Osteocyte (in vitro differentiated cells): ENCODE data around the gene SEPTIN14. TPM values are rescaled to one million over a fixed set of nuclear protein-coding genes. Genes with fewer than 3 reads are reported as not detected.
A peak's percentile ranks its signal among the peaks of the same experiment; 100 is the strongest.

Experiments used
- DNase-seq: peaks from one replicate; pipeline ENCODE4 v3.0.0; 2021; ENCODE audit warnings: mixed read lengths; ENCODE audit not compliant: unreplicated experiment; ENCODE audit errors: extremely low spot score
- H3K27ac Mint-ChIP-seq: one replicate; pipeline ENCODE4 v1.8.0; 2021; ENCODE audit warnings: mild to moderate bottlenecking, mixed read lengths; ENCODE audit not compliant: unreplicated experiment
- H3K27me3 Mint-ChIP-seq: one replicate; pipeline ENCODE4 v1.8.0; 2021; ENCODE audit warnings: mixed read lengths; ENCODE audit not compliant: unreplicated experiment
- H3K36me3 Mint-ChIP-seq: one replicate; pipeline ENCODE4 v1.8.0; 2021; ENCODE audit warnings: mixed read lengths; ENCODE audit not compliant: unreplicated experiment
- H3K4me1 Mint-ChIP-seq: one replicate; pipeline ENCODE4 v1.8.0; 2021; ENCODE audit warnings: mixed read lengths; ENCODE audit not compliant: unreplicated experiment
- H3K4me3 Mint-ChIP-seq: one replicate; pipeline ENCODE4 v1.8.0; 2021; ENCODE audit warnings: mild to moderate bottlenecking, moderate library complexity, mixed read lengths; ENCODE audit not compliant: unreplicated experiment
- H3K9me3 Mint-ChIP-seq: one replicate; pipeline ENCODE4 v1.8.0; 2021; ENCODE audit warnings: mixed read lengths; ENCODE audit not compliant: unreplicated experiment
- total RNA-seq: library from RNA; stranded (reverse); gene quantifications from 2 replicates; pipeline ENCODE4 v1.2.1, GENCODE V29; 2021
- TF ChIP-seq, protein P1 (sequence below): fragments of 200-600 bp; sonication (generic); IDR thresholded peaks from 2 replicates; pipeline ENCODE4 v1.5.0; 2021; ENCODE audit warnings: antibody characterized with exemption, mild to moderate bottlenecking, moderate library complexity

The SEPTIN14 gene
- total RNA-seq, 1 donor from 2014 or later: not detected

DNA sequence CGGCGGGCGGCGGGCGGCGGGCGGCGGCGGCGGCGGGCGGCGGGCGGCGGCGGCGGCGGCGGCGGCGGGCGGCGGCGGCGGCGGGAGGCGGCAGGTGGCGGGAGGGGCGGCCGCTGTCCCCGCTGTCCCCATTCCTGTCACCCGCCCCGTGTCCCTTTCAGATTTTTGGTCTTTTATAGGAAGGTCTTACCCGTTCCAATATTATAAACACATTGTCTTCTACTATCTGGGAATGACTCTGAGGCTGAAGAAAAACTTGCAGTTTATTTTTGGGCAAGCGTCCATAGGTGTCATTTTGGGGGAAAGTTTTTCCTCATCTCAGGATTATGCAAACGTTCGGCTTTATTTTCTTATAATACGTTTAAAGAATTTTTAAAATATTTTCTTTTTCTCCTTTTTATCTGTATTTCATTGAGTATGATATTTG is 25.3 kb upstream of the SEPTIN14 start:
- Mint-ChIP-seq H3K36me3 (peaks cover 2% of the 10 kb centered on the region), H3K27ac (peak overlapping the region; percentile 82), H3K27me3 (no peaks in the 10 kb centered on the region), H3K4me3 (peak overlapping the region; percentile 76), H3K9me3 (no peaks in the 10 kb centered on the region), H3K4me1 (peaks cover 4% of the 10 kb centered on the region)
- TF ChIP-seq, protein P1, sequence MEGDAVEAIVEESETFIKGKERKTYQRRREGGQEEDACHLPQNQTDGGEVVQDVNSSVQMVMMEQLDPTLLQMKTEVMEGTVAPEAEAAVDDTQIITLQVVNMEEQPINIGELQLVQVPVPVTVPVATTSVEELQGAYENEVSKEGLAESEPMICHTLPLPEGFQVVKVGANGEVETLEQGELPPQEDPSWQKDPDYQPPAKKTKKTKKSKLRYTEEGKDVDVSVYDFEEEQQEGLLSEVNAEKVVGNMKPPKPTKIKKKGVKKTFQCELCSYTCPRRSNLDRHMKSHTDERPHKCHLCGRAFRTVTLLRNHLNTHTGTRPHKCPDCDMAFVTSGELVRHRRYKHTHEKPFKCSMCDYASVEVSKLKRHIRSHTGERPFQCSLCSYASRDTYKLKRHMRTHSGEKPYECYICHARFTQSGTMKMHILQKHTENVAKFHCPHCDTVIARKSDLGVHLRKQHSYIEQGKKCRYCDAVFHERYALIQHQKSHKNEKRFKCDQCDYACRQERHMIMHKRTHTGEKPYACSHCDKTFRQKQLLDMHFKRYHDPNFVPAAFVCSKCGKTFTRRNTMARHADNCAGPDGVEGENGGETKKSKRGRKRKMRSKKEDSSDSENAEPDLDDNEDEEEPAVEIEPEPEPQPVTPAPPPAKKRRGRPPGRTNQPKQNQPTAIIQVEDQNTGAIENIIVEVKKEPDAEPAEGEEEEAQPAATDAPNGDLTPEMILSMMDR: no peak
- DNase-seq: no peak

DNA sequence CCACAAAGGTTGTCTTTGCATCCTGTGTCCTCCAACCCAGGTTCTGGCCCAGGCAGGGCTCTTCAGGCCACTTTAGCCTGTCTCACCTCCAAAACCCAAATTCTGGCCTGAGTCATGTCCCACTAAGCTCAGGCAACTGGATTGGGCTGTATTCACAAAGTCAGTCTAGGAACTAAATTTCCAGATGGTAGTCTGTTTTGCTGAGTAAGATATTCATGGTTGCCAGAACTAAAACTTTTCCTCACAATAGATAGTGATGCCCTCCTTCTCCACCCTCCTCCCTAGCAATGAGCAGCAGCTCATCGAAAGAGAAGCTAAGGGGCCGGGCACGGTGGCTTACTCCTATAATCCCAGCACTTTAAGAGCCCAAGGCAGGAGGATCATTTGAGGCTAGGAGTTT is 21.8 kb upstream of the SEPTIN14 start:
- TF ChIP-seq, protein P1: no peak
- Mint-ChIP-seq H3K36me3 (no peaks in the 10 kb centered on the region), H3K27me3 (peaks cover 3% of the 10 kb centered on the region), H3K27ac (no peak overlapping the region), H3K9me3 (no peaks in the 10 kb centered on the region), H3K4me3 (no peak overlapping the region), H3K4me1 (peaks cover 4% of the 10 kb centered on the region)
- no peak for DNase-seq

DNA sequence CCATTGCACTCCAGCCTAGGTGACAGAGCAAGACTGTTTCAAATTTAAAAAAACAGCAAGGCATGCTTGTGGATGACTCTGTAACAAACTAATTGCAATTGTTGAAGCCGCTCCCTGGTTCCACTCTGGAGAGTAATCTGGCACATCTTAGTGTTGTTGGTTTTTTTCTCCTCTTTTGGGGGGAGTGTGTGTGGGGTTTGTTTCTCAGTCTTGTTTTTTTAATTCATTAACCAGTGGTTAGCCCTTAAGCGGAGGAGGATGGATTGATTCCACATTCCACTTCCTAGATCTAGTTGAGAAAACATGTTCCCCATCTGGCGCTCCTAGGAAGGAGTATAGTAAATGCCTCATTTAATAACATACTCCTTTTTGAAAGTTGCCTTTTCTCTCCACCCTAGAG is 16.1 kb upstream of the SEPTIN14 start:
- H3K4me3 Mint-ChIP-seq: no peak overlapping the region
- TF ChIP-seq, protein P1: no peak
- H3K27ac Mint-ChIP-seq: no peak overlapping the region
- no peaks in the 10 kb centered on the region for H3K9me3 Mint-ChIP-seq
- peaks cover 3% of the 10 kb centered on the region for H3K27me3 Mint-ChIP-seq
- H3K36me3 Mint-ChIP-seq: no peaks in the 10 kb centered on the region
- DNase-seq: no peak
- H3K4me1 Mint-ChIP-seq: no peaks in the 10 kb centered on the region

DNA sequence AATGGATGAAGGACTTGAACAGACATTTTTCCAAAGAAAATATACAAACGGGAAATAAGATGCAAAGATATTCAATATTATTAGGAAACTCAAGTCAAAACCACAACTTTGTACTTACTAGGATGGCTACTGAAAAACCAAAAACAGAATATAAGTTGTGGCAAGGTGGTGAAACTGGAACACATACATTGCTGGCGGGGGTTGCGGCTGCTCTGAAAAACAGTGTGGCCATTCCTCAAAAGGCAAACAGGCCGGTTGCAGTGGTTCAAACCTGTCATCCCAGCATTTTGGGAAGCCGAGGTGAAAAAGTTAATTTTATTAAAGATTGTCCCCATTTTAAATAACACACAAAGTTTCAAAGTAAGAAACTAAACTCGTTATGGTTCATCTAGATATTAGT is 14.8 kb upstream of the SEPTIN14 start:
- Mint-ChIP-seq H3K27me3 (peaks cover 3% of the 10 kb centered on the region), H3K4me3 (no peak overlapping the region), H3K4me1 (no peaks in the 10 kb centered on the region), H3K36me3 (no peaks in the 10 kb centered on the region), H3K9me3 (no peaks in the 10 kb centered on the region), H3K27ac (no peak overlapping the region)
- TF ChIP-seq, protein P1: no peak
- DNase-seq: no peak

DNA sequence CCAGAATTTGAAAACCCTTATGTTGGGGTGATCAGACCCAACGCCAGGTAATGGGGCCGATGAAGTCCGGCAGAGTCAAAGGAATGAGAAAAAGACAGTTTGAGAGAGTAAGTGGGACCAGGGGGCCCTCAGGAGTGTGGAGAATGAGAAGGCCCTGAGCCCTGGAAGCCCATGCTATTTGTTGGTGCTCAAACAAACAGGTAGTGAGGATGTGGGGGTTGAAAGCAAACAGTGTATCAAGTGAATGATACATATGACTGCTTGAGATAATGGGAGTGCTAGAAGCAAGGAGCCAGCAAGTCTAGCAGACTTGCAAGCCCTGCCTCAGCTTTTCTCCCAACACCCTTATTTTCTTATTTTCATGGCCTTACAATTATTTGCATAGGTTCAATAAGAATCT is 11.2 kb upstream of the SEPTIN14 start:
- DNase-seq: no peak
- Mint-ChIP-seq H3K27me3 (no peaks in the 10 kb centered on the region), H3K9me3 (no peaks in the 10 kb centered on the region), H3K4me3 (no peak overlapping the region), H3K36me3 (no peaks in the 10 kb centered on the region), H3K27ac (no peak overlapping the region), H3K4me1 (no peaks in the 10 kb centered on the region)
- TF ChIP-seq, protein P1: no peak
